Upper lobe of left lung (tissue), 4 donors: ENCODE data around the gene GPC4.

Experiments
- CTCF ChIP-seq, 6 experiments: fragments of 450-650 bp in 4 of 6; fragments of 200-600 bp in 2 of 6; sonication (generic) in 2 of 6; IDR thresholded peaks; one replicate each; pipeline ENCODE4 v1.5.1; 2016 to 2019; ENCODE audit warnings: antibody characterized with exemption in 6 of 6
- POLR2AphosphoS5 ChIP-seq, 2 donors: sonication (generic); formaldehyde crosslinking; IDR thresholded peaks; one replicate each; pipeline ENCODE4 v1.5.1; 2017; ENCODE audit warnings: antibody characterized with exemption in 2 of 2

DNA sequence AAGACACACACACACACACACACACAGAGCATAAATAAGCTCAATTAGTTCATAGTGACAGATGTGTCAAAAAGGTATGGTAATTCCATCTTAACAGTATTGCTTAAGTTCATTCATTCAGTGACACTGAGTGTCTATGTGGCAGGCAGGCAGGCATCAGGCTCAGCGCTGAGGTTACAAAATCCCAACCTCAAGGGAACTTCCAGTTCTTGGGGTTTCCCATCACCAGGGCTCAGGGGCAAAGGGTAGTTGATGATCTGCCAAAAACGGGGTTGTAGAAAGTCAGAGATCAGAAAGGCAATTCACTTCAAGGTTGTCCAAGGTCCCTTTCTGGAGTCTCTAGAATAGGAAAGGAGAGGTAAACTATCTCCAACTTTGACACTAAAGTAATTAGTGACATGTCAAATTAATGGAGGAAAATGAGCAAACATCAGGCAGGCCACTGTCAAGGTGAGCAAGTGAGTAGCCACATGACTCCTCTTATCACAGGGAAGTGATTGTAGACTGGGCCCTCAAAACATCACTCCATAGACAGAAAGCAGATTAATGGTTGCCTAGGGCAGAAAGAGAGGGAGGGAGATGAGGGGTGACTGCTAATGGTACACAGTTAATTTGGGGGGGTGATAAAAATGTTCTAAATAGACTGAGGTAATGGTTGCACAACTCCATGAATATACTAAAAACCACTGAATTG is 41.8 kb downstream of the GPC4 start:
- TF ChIP-seq CTCF (IDR thresholded peaks at IDR 0.05) (no peak), POLR2AphosphoS5 (IDR thresholded peaks at IDR 0.05) (no peak)
